Activated gamma-delta T cell treated with Interleukin-2 at 50 U/mL for 16 hours (primary cell): ENCODE data around the gene ANKS1A.

ENCODE experiments used
- DNase-seq: peaks from one replicate; pipeline ENCODE4 v3.0.0-alpha.2; 2020

Gene ANKS1A

DNA sequence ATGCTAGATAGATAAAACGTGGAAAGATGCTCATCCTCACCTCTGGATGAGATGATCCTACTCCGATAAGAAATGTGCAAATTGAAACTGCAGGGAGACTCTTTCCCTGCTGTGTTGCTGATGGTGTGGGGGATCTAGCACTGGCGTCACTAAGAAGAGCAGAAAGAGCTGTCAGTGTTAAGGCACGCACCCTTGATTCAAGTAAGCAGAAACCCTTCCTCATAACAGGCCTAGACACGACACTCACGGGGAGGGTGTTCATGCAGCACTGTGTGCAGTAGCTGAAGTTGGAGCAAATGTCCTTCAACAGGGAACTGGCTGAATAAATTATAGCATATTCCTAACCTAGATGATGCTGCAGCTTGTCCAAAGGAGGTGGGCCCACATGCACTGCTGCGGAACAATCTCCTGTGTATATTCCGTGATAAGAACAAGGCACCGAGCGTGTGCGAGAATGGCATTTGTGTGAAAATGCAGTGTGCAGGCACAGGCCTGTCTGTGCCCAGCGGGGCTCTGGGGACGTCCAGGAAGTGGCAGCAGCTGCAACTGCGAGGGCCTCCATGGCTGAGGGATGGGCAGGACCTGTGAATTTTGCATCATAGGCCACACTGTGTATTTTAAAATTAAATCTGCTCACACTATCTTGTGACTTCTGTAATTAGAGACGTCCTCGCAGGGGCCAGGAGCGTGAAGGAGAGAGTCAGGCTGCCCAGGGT is 188.1 kb downstream of the ANKS1A start:
- DNase-seq: no peak

GRCh38 chr6:35077713-35078105 is 188.7 kb downstream of the ANKS1A start:
- DNase-seq: no peak

DNA sequence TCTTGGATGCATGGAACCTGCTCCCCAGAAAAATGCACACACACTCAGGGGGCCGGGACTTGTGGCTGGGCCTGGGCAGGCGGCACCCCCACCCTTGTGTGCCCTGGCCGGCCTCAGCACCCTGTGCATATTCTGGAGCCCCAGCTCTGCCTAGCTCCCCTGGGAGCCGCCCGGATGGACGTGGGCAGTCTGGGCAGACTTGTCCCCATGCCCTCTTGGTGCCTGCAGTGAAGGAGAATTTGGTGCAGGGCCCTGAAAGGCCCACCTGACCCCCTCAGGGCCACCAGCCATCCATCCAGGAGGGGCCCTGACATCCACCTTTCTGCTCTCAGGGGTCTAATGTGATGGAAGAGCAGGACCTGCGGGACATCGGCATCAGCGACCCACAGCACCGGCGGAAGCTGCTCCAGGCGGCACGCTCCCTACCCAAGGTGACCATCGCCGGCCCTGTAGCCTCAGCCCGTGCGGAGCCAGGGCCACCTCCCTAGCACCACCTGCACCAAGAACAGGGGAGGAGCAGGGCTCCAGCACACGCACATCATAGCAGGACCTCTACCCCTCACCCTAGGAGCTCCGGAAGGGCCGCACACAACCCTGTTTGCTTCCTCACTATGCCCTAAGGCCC is 189.3 kb downstream of the ANKS1A start:
- DNase-seq: no peak

- DNase-seq: no peak
Measured at GRCh38 chr6:35078896-35079295, 189.8 kb downstream of the ANKS1A start.

DNA sequence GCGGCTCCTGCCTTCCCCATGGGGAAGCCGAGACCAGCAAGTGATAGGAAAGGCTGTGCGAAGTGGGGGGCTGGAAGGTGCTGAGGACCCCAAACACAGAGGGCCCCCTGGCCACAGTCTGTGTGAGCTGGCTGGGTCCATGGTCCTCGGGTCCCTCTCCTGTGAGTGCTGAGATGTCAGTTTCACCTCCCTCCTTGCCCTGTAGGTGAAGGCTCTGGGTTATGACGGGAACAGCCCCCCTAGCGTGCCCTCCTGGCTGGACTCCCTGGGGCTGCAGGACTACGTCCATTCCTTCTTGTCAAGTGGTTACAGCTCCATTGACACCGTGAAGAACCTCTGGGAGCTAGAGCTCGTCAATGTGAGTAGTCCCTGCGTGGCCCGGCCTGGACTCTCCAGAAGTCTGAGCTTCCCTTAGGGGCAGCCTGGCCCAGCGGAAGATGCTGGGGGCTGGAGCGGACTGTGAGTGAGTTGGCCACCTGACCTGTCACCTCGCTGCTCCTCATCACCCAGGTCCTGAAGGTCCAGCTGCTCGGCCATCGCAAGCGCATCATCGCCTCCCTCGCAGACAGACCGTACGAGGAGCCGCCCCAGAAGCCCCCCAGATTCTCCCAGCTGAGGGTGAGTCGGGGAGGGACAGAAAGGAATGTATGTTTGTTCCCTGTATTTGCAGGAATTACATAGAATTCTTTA is 190.4 kb downstream of the ANKS1A start:
- DNase-seq: no peak

- no peak for DNase-seq
Measured at GRCh38 chr6:35080016-35080680, 191.1 kb downstream of the ANKS1A start.

DNA sequence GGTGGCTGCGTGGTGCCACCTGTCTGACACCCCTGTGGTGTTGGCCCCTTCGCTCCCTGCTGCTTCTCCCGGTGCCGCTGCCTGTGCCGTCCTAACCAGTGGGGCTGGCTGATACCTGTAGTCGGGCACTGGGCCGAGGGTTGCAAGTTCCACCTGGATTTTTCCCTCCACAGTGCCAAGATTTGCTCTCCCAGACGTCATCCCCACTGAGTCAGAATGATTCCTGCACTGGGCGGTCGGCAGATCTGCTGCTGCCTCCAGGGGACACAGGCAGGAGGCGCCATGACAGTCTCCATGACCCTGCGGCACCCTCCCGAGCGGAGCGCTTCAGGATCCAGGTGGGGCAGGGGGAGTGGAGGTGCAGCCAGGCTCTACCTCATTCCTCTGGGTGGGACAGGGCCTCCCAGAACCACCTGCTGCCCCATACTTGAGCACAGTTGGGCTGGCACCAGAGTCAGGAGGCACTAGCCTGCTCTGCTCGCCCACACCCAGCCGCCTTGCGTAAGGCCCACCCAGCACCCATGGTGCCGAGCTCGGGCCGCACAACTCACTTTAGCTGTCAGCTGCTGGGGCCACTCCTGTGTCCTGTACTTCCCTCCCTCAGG is 191.9 kb downstream of the ANKS1A start:
- DNase-seq: no peak

GRCh38 chr6:35081426-35081851 is 192.4 kb downstream of the ANKS1A start:
- DNase-seq: no peak

DNA sequence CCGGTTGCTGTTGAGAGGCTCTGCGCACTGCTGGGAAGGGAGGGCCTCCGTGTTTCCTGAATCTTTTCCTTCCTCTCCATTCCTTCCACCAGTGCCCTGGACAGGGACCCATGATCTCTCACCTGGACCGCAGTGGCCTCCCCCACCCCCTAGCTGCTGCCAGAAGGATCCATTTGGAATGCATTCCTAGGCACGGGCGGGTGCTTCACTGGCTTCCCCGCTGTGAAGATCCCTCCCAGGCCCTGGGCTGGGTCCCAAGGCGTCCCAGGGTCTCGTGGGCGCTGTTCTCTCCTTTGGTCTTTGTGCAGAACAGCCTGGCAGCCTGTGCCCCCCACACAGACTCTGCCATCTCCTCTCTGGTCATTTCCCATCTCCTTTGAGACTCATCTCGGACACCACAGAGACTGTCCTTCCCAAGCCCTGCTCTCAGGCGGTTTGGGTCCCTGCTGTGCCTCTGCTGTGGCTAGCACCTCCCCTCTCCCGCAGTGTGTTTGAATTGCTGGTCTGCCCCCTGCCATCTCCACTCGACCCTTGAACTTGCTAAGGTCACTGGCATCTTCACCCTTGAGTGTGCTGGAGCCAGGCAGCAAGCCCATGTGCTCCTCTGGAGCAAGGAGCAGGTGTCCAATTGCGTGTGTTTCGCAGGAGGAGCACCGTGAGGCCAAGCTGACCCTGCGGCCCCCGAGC is 193.1 kb downstream of the ANKS1A start:
- DNase-seq: no peak

DNA sequence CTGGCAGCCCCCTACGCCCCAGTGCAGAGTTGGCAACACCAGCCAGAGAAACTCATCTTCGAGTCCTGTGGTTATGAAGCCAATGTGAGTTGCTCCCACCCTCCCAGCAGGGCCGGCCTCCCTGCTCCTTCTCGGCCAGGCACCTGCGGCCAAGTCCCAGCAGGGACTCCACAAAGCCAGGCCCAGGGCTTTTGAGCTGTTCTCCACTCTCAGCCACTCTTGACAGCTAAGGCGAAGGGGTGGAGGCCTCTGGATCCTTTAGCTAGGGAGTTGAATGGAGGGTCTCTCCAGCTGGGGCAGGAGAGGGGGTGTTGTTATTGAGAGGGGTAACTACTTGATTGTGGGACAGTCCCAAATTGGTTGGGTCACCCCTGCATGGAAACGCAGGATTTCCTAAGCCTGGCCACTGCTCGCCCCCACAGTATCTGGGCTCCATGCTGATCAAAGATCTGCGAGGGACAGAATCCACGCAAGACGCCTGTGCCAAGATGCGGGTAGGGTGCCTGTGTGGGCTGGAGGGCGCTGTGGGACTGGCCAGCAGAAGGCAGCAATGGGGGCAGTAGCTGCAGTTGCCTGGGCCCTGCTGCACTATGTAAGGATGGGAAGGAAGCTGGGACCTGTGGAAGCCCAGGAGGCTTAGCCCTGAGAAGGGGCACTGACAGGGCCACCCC is 193.8 kb downstream of the ANKS1A start:
- DNase-seq: no peak

DNA sequence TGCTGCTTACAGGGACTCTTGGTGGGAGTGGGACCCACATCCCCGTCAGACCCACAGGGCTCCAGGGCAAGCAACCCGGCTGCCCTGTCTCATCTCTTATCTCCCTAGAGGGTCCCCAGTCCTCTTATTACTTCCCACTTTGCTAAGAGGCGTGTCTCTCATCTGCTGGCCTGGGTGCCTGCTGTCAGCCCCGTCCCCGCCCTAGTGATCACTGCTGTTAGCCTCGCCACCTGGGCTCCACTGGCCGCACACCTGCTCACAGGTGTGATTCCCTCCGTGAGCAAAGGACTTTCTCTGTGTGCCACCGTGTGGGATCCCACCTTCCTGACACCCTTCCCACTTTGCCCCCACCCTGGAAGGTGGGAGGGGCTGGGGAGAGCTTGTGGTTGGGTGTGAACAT is 194.5 kb downstream of the ANKS1A start:
- DNase-seq: no peak

- DNase-seq: no peak
Measured at GRCh38 chr6:35084041-35084491, 195.0 kb downstream of the ANKS1A start.

DNA sequence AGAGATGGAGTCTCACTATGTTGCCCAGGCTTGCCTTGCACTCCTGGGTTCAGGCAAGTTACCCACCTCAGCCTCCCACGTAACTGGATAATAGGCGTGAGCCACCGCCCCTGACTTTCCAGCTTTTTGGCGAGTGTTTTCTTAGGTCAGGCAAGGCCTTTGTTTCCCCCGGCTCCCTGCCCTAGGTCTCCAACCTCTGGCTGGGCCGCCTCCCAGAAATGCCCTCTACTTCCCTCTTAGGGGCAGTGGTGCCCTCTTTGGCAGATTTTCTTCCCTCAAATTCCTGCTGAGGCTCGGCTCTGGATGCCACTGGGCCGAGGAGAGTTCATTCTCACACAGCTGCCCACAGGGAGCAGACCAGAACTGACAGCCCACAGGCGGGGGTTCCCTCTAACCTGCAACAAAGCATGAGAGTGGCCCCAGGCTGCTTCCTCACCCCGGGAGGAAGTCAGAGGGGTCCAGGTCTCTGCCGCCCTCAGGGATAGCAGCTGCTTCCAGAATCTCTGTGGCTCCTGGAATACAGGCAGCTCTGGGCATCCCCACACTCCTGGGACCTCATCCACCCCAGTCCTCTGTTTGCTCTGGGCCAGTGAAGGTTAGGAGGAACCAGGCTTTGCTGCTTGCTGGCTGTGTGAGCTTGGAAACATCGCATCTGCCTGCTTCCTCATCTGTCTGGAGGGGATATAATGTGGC is 195.6 kb downstream of the ANKS1A start:
- DNase-seq: no peak

GRCh38 chr6:35085359-35086281 is 196.6 kb downstream of the ANKS1A start:
- DNase-seq: no peak

DNA sequence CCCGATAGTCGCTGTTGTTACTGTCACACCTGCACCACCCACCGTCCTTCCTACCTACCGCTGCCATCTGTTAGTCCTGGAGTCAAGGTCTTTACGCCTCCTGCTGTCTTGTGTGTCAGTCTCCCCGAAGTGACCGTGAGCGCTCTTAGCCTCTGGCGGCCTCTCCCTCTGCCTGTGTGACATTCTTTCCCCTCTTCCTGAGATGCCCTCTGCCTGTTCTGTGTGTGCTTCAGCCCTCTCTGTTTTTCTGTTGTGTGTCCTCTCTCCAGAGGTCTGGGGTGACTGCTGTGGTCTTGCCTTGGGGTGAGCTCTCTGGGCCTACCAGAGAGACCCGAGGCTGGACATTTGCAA is 197.2 kb downstream of the ANKS1A start:
- no peak for DNase-seq

- no peak for DNase-seq
Measured at GRCh38 chr6:35086636-35087360, 197.7 kb downstream of the ANKS1A start.

- DNase-seq: no peak
Measured at GRCh38 chr6:35087361-35088280, 198.6 kb downstream of the ANKS1A start.
